Neural progenitor cell (in vitro differentiated cells): Measurements from ENCODE around the gene LINGO4. TPM values are rescaled to one million over a fixed set of nuclear protein-coding genes. Genes with fewer than 3 reads are reported as not detected.

Experiments used
- DNase-seq: peaks from one replicate; pipeline ENCODE4 v3.0.0-alpha.2; 2016; ENCODE audit warnings: low spot score
- H2AFZ ChIP-seq: fragments of 200-600 bp; sonication (generic); replicated peaks from 2 replicates; pipeline ENCODE4 v1.6.1; 2016; ENCODE audit warnings: antibody characterized with exemption
- H3F3A ChIP-seq: fragments of 200-600 bp; sonication (generic); 2 replicates; pipeline ENCODE4 v1.6.1; 2016; ENCODE audit warnings: antibody characterized with exemption, low read depth
- H3K27ac ChIP-seq: fragments of 200-600 bp; sonication (generic); 2 replicates; pipeline ENCODE4 v1.5.1; 2016; ENCODE audit warnings: mild to moderate bottlenecking
- H3K27me3 ChIP-seq: fragments of 200-600 bp; sonication (generic); 2 replicates; pipeline ENCODE4 v1.6.1; 2016; ENCODE audit warnings: mild to moderate bottlenecking, moderate library complexity
- H3K36me3 ChIP-seq: fragments of 200-600 bp; sonication (generic); 2 replicates; pipeline ENCODE4 v1.5.1; 2016
- H3K4me1 ChIP-seq: fragments of 200-600 bp; sonication (generic); 2 replicates; pipeline ENCODE4 v1.6.1; 2016; ENCODE audit warnings: mixed run types
- H3K4me2 ChIP-seq: fragments of 200-600 bp; sonication (generic); 2 replicates; pipeline ENCODE4 v1.6.1; 2016
- H3K4me3 ChIP-seq: fragments of 200-600 bp; sonication (generic); 2 replicates; pipeline ENCODE4 v1.5.1; 2016
- H3K79me2 ChIP-seq: fragments of 200-600 bp; sonication (generic); 2 replicates; pipeline ENCODE4 v1.6.1; 2016; ENCODE audit warnings: low read depth
- H3K9ac ChIP-seq: fragments of 200-600 bp; sonication (generic); 2 replicates; pipeline ENCODE4 v1.6.1; 2016
- H3K9me3 ChIP-seq: fragments of 200-600 bp; sonication (generic); 2 replicates; pipeline ENCODE4 v1.5.1; 2016; ENCODE audit warnings: low read depth
- H4K20me1 ChIP-seq: fragments of 200-600 bp; sonication (generic); 2 replicates; pipeline ENCODE4 v1.6.1; 2016; ENCODE audit warnings: low read depth
- H3K27ac Mint-ChIP-seq: 3 replicates; pipeline ENCODE4 v1.8.0; 2021; ENCODE audit warnings: mixed read lengths
- H3K27me3 Mint-ChIP-seq: 2 replicates; pipeline ENCODE4 v1.8.0; 2022; ENCODE audit warnings: low read depth, mild to moderate bottlenecking, inconsistent platforms, moderate library complexity, mixed read lengths; ENCODE audit not compliant: insufficient read depth
- H3K36me3 Mint-ChIP-seq: 3 replicates; pipeline ENCODE4 v1.8.0; 2021; ENCODE audit warnings: mixed read lengths
- H3K4me1 Mint-ChIP-seq: 3 replicates; pipeline ENCODE4 v1.8.0; 2021; ENCODE audit warnings: mixed read lengths
- H3K4me3 Mint-ChIP-seq: 3 replicates; pipeline ENCODE4 v1.8.0; 2021; ENCODE audit warnings: mild to moderate bottlenecking, moderate library complexity, mixed read lengths
- H3K9me3 Mint-ChIP-seq: 3 replicates; pipeline ENCODE4 v1.8.0; 2020; ENCODE audit warnings: mixed read lengths
- EZH2 ChIP-seq: fragments of 200-600 bp; sonication (generic); IDR thresholded peaks from 2 replicates; pipeline ENCODE4 v1.6.1; 2017; ENCODE audit warnings: antibody characterized with exemption, mild to moderate bottlenecking, moderate library complexity
- EZH2phosphoT487 ChIP-seq: fragments of 200-600 bp; sonication (generic); IDR thresholded peaks from 2 replicates; pipeline ENCODE4 v1.6.1; 2017; ENCODE audit warnings: antibody characterized with exemption
- total RNA-seq: library from RNA; depleted of rRNA; stranded (reverse); fragments of >200 nt; gene quantifications from 2 replicates; pipeline ENCODE4 v1.2.3, GENCODE V29; 2015; ENCODE audit warnings: low replicate concordance
- TF ChIP-seq, protein P1 (sequence below): fragments of 200-600 bp; sonication (generic); IDR thresholded peaks from 2 replicates; pipeline ENCODE4 v1.5.1; 2017; ENCODE audit warnings: antibody characterized with exemption, mild to moderate bottlenecking

Gene LINGO4
- total RNA-seq, 1 donor from 2014 or later: not detected

GRCh38 chr1:151779852-151780251, 25.4 kb downstream of the LINGO4 start:
- no peak for DNase-seq
- no peaks in the 10 kb centered on the region for H3K4me1 ChIP-seq
- no peaks in the 10 kb centered on the region for H3K9me3 ChIP-seq
- H4K20me1 ChIP-seq: no peaks in the 10 kb centered on the region
- H3K4me2 ChIP-seq: no peak overlapping the region
- no peak overlapping the region for H3K9ac ChIP-seq
- no peak overlapping the region for H2AFZ ChIP-seq
- H3K79me2 ChIP-seq: no peaks in the 10 kb centered on the region
- H3K27me3 ChIP-seq: no peaks in the 10 kb centered on the region
- H3K4me3 ChIP-seq: no peak overlapping the region
- Mint-ChIP-seq H3K27ac (no peak overlapping the region), H3K27me3 (no peaks in the 10 kb centered on the region), H3K4me1 (no peaks in the 10 kb centered on the region), H3K4me3 (no peak overlapping the region), H3K36me3 (peaks cover 33% of the 10 kb centered on the region), H3K9me3 (no peaks in the 10 kb centered on the region)
- no peaks in the 10 kb centered on the region for H3K36me3 ChIP-seq
- no peak overlapping the region for H3K27ac ChIP-seq
- TF ChIP-seq, protein P1, sequence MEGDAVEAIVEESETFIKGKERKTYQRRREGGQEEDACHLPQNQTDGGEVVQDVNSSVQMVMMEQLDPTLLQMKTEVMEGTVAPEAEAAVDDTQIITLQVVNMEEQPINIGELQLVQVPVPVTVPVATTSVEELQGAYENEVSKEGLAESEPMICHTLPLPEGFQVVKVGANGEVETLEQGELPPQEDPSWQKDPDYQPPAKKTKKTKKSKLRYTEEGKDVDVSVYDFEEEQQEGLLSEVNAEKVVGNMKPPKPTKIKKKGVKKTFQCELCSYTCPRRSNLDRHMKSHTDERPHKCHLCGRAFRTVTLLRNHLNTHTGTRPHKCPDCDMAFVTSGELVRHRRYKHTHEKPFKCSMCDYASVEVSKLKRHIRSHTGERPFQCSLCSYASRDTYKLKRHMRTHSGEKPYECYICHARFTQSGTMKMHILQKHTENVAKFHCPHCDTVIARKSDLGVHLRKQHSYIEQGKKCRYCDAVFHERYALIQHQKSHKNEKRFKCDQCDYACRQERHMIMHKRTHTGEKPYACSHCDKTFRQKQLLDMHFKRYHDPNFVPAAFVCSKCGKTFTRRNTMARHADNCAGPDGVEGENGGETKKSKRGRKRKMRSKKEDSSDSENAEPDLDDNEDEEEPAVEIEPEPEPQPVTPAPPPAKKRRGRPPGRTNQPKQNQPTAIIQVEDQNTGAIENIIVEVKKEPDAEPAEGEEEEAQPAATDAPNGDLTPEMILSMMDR: no peak
- no peak for TF ChIP-seq EZH2
- TF ChIP-seq EZH2phosphoT487: no peak
- H3F3A ChIP-seq: no peaks in the 10 kb centered on the region

GRCh38 chr1:151777317-151777716, 27.9 kb downstream of the LINGO4 start:
- H3K27ac ChIP-seq: no peak overlapping the region
- no peak overlapping the region for H3K9ac ChIP-seq
- no peak overlapping the region for H3K4me2 ChIP-seq
- no peaks in the 10 kb centered on the region for H3K79me2 ChIP-seq
- H3K27me3 ChIP-seq: no peaks in the 10 kb centered on the region
- H2AFZ ChIP-seq: no peak overlapping the region
- Mint-ChIP-seq H3K27ac (no peak overlapping the region), H3K9me3 (no peaks in the 10 kb centered on the region), H3K4me1 (no peaks in the 10 kb centered on the region), H3K36me3 (peaks cover 33% of the 10 kb centered on the region), H3K4me3 (no peak overlapping the region), H3K27me3 (no peaks in the 10 kb centered on the region)
- no peaks in the 10 kb centered on the region for H3K9me3 ChIP-seq
- no peak overlapping the region for H3K4me3 ChIP-seq
- no peak for DNase-seq
- H3K4me1 ChIP-seq: no peaks in the 10 kb centered on the region
- no peaks in the 10 kb centered on the region for H4K20me1 ChIP-seq
- TF ChIP-seq, protein P1: no peak
- TF ChIP-seq EZH2: no peak
- no peaks in the 10 kb centered on the region for H3K36me3 ChIP-seq
- H3F3A ChIP-seq: no peaks in the 10 kb centered on the region

DNA sequence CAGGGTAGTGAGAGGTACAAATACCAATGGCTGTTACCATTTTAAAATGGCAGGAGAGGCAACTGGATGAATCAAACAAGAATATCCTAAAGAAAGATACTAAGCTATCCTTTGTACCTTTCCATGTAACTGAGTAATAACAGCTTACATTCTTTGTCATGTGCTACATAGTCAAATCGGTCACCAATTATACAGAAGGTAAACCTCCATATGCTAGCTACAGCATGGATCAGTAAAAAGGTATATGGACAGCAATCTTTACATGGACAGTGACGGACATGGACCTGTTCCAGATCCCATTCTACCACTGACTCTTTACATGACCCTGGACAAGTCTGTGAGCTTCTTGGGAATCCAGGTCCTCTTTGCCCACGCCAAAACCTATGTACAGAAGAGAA, 28.6 kb downstream of the LINGO4 start:
- no peaks in the 10 kb centered on the region for H3K4me1 Mint-ChIP-seq
- H3K9me3 Mint-ChIP-seq: no peaks in the 10 kb centered on the region
- TF ChIP-seq EZH2 (no peak), EZH2phosphoT487 (no peak)
- TF ChIP-seq, protein P1: no peak

More for the DNA sequence above, 28.6 kb downstream of the LINGO4 start:
- peaks cover 33% of the 10 kb centered on the region for H3K36me3 Mint-ChIP-seq
- Histone ChIP-seq H3K4me3 (no peak overlapping the region), H3K9ac (no peak overlapping the region), H3K27ac (no peak overlapping the region), H4K20me1 (no peaks in the 10 kb centered on the region), H3F3A (no peaks in the 10 kb centered on the region), H3K4me1 (no peaks in the 10 kb centered on the region), H3K79me2 (no peaks in the 10 kb centered on the region), H2AFZ (no peak overlapping the region), H3K4me2 (no peak overlapping the region), H3K9me3 (no peaks in the 10 kb centered on the region), H3K27me3 (no peaks in the 10 kb centered on the region), H3K36me3 (no peaks in the 10 kb centered on the region)
- no peak overlapping the region for H3K27ac Mint-ChIP-seq
- H3K27me3 Mint-ChIP-seq: no peaks in the 10 kb centered on the region
- no peak for DNase-seq
- H3K4me3 Mint-ChIP-seq: no peak overlapping the region
